IPS-18a (cell line): ENCODE data around the gene ADARB2.

Experiments
- H3K27ac ChIP-seq: one replicate; pipeline ENCODE4 v1.5.1; 2013; ENCODE audit warnings: low read length
- H3K27me3 ChIP-seq: one replicate; pipeline ENCODE4 v1.6.1; 2013; ENCODE audit warnings: mild to moderate bottlenecking, low read length; ENCODE audit not compliant: control insufficient read depth, insufficient read depth
- H3K36me3 ChIP-seq: one replicate; pipeline ENCODE4 v1.6.1; 2013; ENCODE audit warnings: low read depth, low read length; ENCODE audit not compliant: control insufficient read depth
- H3K4me1 ChIP-seq: one replicate; pipeline ENCODE4 v1.6.1; 2013; ENCODE audit warnings: low read depth, low read length; ENCODE audit not compliant: control insufficient read depth
- H3K4me3 ChIP-seq: one replicate; pipeline ENCODE4 v1.5.1; 2013; ENCODE audit warnings: low read length
- H3K9ac ChIP-seq: one replicate; pipeline ENCODE4 v1.6.1; 2013; ENCODE audit warnings: mild to moderate bottlenecking, low read length, moderate library complexity
- H3K9me3 ChIP-seq: one replicate; pipeline ENCODE4 v1.6.1; 2013; ENCODE audit warnings: low read depth, low read length; ENCODE audit not compliant: control insufficient read depth

ADARB2 gene

DNA sequence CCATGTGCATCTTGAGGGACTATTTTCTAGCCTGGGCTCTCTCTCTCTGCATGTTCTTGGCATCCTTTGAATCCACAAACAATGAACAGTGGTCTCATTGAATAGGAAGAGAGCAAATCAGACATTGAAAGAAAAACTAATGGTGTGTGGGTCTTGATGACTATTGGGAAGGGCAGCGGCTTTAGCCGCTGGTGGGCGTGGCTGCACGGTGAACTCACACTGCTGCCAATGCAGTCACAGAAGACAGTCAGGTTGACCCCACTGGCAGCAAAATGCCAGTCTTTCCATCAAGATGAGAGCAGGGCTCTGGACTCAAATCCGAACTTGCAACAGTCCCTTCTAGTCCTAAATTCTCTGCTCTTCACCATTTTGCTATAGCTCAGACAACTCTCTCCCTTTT is 91.0 kb downstream of the ADARB2 start:
- Histone ChIP-seq H3K27me3 (no peaks in the 10 kb centered on the region), H3K9me3 (no peaks in the 10 kb centered on the region), H3K4me1 (no peaks in the 10 kb centered on the region), H3K36me3 (no peaks in the 10 kb centered on the region), H3K27ac (no peak overlapping the region), H3K4me3 (no peak overlapping the region), H3K9ac (no peak overlapping the region)

DNA sequence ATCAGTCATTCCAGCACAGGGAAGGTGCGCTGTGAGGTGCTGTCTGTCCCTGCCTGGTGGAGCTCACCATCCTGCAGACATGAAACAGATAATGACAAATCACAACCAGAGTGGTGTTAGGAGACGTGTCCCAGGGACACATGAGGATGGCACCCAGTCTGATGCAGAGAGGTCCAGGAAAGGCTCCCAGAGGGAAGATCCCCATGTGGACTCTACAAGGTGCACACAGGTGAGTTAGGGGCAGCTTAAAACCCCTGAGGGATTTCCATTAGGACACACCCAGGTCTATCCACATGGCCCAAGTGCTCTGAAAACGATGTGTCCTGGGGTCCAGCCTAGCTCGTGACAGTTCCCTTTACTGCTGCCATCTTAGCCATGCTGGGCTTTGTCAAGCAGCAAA is 91.4 kb downstream of the ADARB2 start:
- H3K27ac ChIP-seq: no peak overlapping the region
- no peak overlapping the region for H3K9ac ChIP-seq
- no peak overlapping the region for H3K4me3 ChIP-seq
- H3K36me3 ChIP-seq: no peaks in the 10 kb centered on the region
- H3K4me1 ChIP-seq: no peaks in the 10 kb centered on the region
- no peaks in the 10 kb centered on the region for H3K27me3 ChIP-seq
- no peaks in the 10 kb centered on the region for H3K9me3 ChIP-seq

GRCh38 chr10:1644191-1644711 is 93.1 kb downstream of the ADARB2 start:
- Histone ChIP-seq H3K36me3 (no peaks in the 10 kb centered on the region), H3K27me3 (no peaks in the 10 kb centered on the region), H3K4me3 (no peak overlapping the region), H3K9ac (no peak overlapping the region), H3K27ac (no peak overlapping the region), H3K4me1 (no peaks in the 10 kb centered on the region), H3K9me3 (no peaks in the 10 kb centered on the region)

DNA sequence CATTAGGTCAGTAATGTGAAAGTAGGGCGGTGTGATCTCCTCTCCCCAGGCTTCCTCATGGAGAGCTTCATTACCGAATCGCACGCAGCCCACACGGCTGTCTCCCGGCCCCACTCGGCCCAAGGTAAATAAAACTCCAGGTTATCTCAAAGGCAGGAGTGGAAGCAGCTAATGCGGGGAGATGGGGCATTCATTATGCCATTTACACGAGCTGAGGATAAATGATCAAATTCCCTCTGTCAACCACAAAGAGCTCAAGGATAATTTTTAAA is 93.5 kb downstream of the ADARB2 start:
- Histone ChIP-seq H3K4me3 (no peak overlapping the region), H3K4me1 (no peaks in the 10 kb centered on the region), H3K27me3 (no peaks in the 10 kb centered on the region), H3K27ac (no peak overlapping the region), H3K9ac (no peak overlapping the region), H3K9me3 (no peaks in the 10 kb centered on the region), H3K36me3 (no peaks in the 10 kb centered on the region)

- no peaks in the 10 kb centered on the region for H3K9me3 ChIP-seq
- no peak overlapping the region for H3K9ac ChIP-seq
- no peak overlapping the region for H3K27ac ChIP-seq
- no peaks in the 10 kb centered on the region for H3K27me3 ChIP-seq
- no peaks in the 10 kb centered on the region for H3K36me3 ChIP-seq
- no peak overlapping the region for H3K4me3 ChIP-seq
- no peaks in the 10 kb centered on the region for H3K4me1 ChIP-seq
Observed at GRCh38 chr10:1643161-1643907, 94.0 kb downstream of the ADARB2 start.

DNA sequence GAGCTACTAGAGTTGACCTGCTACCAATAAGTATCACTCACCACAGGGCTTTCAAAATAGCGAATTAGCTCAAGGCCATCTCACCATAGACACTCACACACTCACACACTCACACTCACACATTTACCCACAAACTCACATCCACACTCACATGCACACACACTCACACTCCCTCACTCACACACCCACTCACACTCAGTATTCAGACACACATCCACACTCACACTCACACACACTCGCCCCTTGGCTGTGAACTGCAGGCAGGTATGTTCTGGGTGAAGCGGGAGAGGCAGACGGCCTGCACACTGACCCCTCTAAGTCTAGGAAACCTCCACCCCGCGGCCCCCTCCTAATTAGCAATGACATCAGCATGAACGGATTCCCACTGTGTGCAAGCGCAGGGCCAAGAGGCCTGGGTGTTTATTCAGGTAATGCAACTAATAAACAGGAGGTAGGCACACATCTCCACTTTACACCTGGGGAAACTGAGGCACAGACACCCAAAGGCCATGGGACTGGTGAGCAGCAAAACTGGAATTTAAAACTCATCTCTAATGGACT is 94.6 kb downstream of the ADARB2 start:
- Histone ChIP-seq H3K9me3 (no peaks in the 10 kb centered on the region), H3K27ac (no peak overlapping the region)

GRCh38 chr10:1641402-1641801 is 95.9 kb downstream of the ADARB2 start:
- no peaks in the 10 kb centered on the region for H3K4me1 ChIP-seq
- no peaks in the 10 kb centered on the region for H3K9me3 ChIP-seq
- no peak overlapping the region for H3K4me3 ChIP-seq
- no peaks in the 10 kb centered on the region for H3K36me3 ChIP-seq
- H3K27me3 ChIP-seq: no peaks in the 10 kb centered on the region
- H3K9ac ChIP-seq: no peak overlapping the region
- no peak overlapping the region for H3K27ac ChIP-seq

More for the DNA sequence above, 94.6 kb downstream of the ADARB2 start:
- no peaks in the 10 kb centered on the region for H3K36me3 ChIP-seq
- H3K27me3 ChIP-seq: no peaks in the 10 kb centered on the region
- H3K4me3 ChIP-seq: no peak overlapping the region
- H3K4me1 ChIP-seq: no peaks in the 10 kb centered on the region
- no peak overlapping the region for H3K9ac ChIP-seq

DNA sequence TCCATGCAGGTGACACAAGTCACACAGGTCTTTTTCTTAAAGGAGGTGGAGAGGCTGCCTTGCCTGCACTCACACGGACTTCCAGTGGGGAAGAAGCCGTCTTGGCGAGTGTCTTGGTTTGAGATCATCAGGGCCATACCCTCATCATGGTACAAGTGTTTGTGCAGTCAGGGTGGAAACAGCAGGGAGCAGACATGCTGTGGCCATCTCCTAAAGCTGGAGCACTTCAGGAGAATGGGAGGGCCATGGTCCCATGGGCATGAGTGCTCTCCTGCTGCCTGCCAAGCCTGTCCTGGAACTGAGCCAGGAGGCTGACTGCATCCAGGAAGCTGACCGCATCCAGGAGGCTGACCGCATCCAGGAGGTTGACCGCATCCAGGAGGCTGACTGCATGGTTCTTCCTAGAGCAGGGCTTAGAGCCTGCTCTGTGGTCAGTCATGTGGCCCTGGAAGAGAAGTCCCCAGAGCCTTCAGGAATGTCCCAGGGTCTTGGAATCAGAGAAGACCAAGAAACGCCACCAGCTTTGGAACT is 98.4 kb downstream of the ADARB2 start:
- H3K27ac ChIP-seq: no peak overlapping the region
- no peaks in the 10 kb centered on the region for H3K27me3 ChIP-seq
- H3K4me3 ChIP-seq: no peak overlapping the region
- H3K9ac ChIP-seq: no peak overlapping the region
- H3K36me3 ChIP-seq: no peaks in the 10 kb centered on the region
- H3K9me3 ChIP-seq: no peaks in the 10 kb centered on the region
- H3K4me1 ChIP-seq: no peaks in the 10 kb centered on the region

GRCh38 chr10:1635340-1635739 is 102.0 kb downstream of the ADARB2 start:
- Histone ChIP-seq H3K27me3 (no peaks in the 10 kb centered on the region), H3K4me1 (peaks cover 1% of the 10 kb centered on the region), H3K9ac (no peak overlapping the region), H3K36me3 (no peaks in the 10 kb centered on the region), H3K9me3 (no peaks in the 10 kb centered on the region), H3K27ac (no peak overlapping the region), H3K4me3 (no peak overlapping the region)

GRCh38 chr10:1634239-1634638 is 103.1 kb downstream of the ADARB2 start:
- Histone ChIP-seq H3K27ac (no peak overlapping the region), H3K27me3 (no peaks in the 10 kb centered on the region), H3K4me3 (no peak overlapping the region), H3K4me1 (peaks cover 10% of the 10 kb centered on the region), H3K36me3 (no peaks in the 10 kb centered on the region), H3K9me3 (no peaks in the 10 kb centered on the region), H3K9ac (no peak overlapping the region)

- Histone ChIP-seq H3K27ac (no peak overlapping the region), H3K9ac (no peak overlapping the region), H3K4me1 (peaks cover 10% of the 10 kb centered on the region), H3K9me3 (no peaks in the 10 kb centered on the region), H3K4me3 (no peak overlapping the region), H3K36me3 (no peaks in the 10 kb centered on the region), H3K27me3 (no peaks in the 10 kb centered on the region)
Observed at GRCh38 chr10:1633783-1634182, 103.5 kb downstream of the ADARB2 start.

DNA sequence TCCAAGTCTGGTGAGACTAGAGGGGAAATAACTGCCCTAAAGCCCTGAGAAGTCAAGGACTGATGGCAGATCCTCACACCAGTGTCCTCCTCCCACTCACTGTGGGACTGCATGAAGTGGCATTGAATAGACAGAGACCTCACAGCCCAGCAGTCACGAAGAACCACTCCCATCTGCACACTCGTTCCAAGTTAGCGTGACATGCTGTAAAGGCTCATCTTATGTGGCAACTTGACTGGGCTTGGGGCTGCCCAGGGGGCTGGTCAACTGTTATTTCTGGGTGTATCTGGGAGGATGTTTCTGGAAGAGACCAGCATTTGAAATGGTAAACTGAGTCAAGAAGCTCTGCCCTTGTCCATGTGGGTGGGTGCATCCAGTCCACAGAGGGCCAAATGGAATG is 104.7 kb downstream of the ADARB2 start:
- Histone ChIP-seq H3K27me3 (no peaks in the 10 kb centered on the region), H3K4me1 (peaks cover 10% of the 10 kb centered on the region), H3K9me3 (no peaks in the 10 kb centered on the region), H3K36me3 (no peaks in the 10 kb centered on the region), H3K4me3 (no peak overlapping the region), H3K9ac (no peak overlapping the region), H3K27ac (no peak overlapping the region)
